Measurements from ENCODE around the gene LPO.

- TF ChIP-seq OVOL2 (CRISPR knock-in tag; IDR thresholded peaks at IDR 0.05; ENCODE audit: borderline replicate concordance) (no peak), E2F1 (CRISPR knock-in tag; IDR thresholded peaks at IDR 0.05) (no peak), TEAD4 (CRISPR knock-in tag; IDR thresholded peaks at IDR 0.05) (no peak), CTCF (IDR thresholded peaks at IDR 0.05) (no peak)
Observed at GRCh38 chr17:58279016-58279711, 40.8 kb downstream of the LPO start.
